ENCODE measurements around the gene PLA2G5.

The PLA2G5 gene

GRCh38 chr1:20074725-20075171 lies 4.8 kb downstream of the PLA2G5 start:
- no peak overlapping the region for H3K27ac ChIP-seq
- TF ChIP-seq, protein P1, sequence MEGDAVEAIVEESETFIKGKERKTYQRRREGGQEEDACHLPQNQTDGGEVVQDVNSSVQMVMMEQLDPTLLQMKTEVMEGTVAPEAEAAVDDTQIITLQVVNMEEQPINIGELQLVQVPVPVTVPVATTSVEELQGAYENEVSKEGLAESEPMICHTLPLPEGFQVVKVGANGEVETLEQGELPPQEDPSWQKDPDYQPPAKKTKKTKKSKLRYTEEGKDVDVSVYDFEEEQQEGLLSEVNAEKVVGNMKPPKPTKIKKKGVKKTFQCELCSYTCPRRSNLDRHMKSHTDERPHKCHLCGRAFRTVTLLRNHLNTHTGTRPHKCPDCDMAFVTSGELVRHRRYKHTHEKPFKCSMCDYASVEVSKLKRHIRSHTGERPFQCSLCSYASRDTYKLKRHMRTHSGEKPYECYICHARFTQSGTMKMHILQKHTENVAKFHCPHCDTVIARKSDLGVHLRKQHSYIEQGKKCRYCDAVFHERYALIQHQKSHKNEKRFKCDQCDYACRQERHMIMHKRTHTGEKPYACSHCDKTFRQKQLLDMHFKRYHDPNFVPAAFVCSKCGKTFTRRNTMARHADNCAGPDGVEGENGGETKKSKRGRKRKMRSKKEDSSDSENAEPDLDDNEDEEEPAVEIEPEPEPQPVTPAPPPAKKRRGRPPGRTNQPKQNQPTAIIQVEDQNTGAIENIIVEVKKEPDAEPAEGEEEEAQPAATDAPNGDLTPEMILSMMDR (conservative IDR thresholded peaks at IDR 0.05): no peak
- TF ChIP-seq ZFX (IDR thresholded peaks at IDR 0.05): no peak

- TF ChIP-seq, protein P1 (conservative IDR thresholded peaks at IDR 0.05): no peak
- TF ChIP-seq ZFX (IDR thresholded peaks at IDR 0.05): no peak
- H3K27ac ChIP-seq: no peak overlapping the region
Measured at GRCh38 chr1:20075345-20075744, 5.4 kb downstream of the PLA2G5 start.

GRCh38 chr1:20076223-20076622 lies 6.2 kb downstream of the PLA2G5 start:
- H3K27ac ChIP-seq: no peak overlapping the region
- TF ChIP-seq ZFX (IDR thresholded peaks at IDR 0.05): no peak
- TF ChIP-seq, protein P1 (conservative IDR thresholded peaks at IDR 0.05): no peak

DNA sequence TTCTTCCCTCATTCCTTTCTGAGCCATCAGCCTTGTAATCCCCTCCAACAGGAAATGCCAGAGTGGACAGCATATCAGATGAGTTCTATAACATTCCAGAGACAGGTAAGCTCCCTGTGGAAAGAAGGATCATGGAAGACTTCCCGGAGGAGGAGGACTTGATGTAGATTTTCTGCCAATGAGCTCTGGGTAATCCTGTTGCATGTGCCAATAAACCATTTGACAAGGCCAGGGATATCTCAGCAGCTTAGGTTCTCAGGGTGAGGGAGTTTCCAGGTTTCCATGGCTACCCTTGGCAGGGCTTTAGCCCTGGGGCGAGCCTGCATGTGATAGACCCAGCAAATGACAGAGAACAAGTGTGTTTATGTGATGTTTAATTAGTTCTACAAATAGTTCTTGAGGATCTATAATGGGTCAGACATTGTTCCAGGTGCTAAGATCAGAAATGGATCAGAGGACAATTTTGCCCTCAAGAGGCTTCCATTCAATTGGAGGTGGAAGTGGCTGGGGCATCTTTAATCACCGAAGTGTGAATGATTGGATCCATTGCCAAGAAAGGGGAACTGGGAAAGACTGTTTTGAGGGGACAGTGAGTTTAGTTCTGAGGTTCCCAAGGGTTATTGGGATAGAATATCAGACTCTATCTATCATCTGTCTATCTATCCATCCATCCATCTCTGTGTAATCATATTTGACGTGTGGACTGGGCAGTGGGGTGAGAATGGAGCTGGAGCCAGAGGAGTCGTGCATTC lies 6.9 kb downstream of the PLA2G5 start:
- no peak overlapping the region for H3K27ac ChIP-seq
- TF ChIP-seq ZFX (IDR thresholded peaks at IDR 0.05): no peak
- TF ChIP-seq, protein P1 (conservative IDR thresholded peaks at IDR 0.05): no peak

- H3K27ac ChIP-seq: no peak overlapping the region
- TF ChIP-seq ZFX (IDR thresholded peaks at IDR 0.05): no peak
- TF ChIP-seq, protein P1 (conservative IDR thresholded peaks at IDR 0.05): no peak
Measured at GRCh38 chr1:20078171-20078651, 8.2 kb downstream of the PLA2G5 start.

DNA sequence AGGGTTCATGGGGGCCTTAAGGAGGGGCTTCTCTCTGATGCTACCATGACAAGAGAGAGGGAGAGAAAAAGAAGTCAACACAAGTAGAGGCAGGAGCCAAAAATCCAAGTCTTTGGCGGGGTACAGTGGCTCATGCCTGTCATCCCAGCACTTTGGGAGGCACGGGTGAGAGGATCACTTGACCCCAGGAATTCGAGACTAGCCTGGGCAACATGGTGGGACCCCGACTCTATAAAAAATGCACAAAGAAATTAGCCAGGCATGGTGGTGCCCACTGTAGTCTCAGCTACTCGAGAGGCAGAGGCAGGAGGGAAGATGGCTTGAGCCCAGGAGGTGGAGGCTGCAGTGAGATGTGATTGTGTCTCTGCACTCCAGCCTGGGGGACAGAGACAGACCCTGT lies 8.7 kb downstream of the PLA2G5 start:
- TF ChIP-seq, protein P1 (conservative IDR thresholded peaks at IDR 0.05): no peak
- no peak for TF ChIP-seq ZFX (IDR thresholded peaks at IDR 0.05)
- H3K27ac ChIP-seq: no peak overlapping the region

GRCh38 chr1:20079661-20080305 lies 9.8 kb downstream of the PLA2G5 start:
- no peak for TF ChIP-seq ZFX (IDR thresholded peaks at IDR 0.05)
- TF ChIP-seq, protein P1 (conservative IDR thresholded peaks at IDR 0.05): no peak
- H3K27ac ChIP-seq: no peak overlapping the region
